PC-3 (cell line): ENCODE data around the gene SNRPA. TPM values are rescaled to one million over a fixed set of nuclear protein-coding genes. Genes with fewer than 3 reads are reported as not detected.

Source experiments
- ATAC-seq: fragments of 200-7000 bp; cut with Tn5 transposase; 2 replicates; pipeline ENCODE4 v1.9.1; 2020; ENCODE audit warnings: mild to moderate bottlenecking, moderate library complexity
- BruUV-seq: library from RNA; stranded (reverse); fragments of 400-500 nt; replicated peaks from 2 replicates; lab custom pipeline; 2021; lab: Mats Ljungman, UMichigan
- CTCF ChIA-PET: fragments of 300-600 bp; sonication (Branson Sonifier 250); formaldehyde crosslinking; loops from one replicate; lab custom pipeline; 2022; ENCODE audit warnings: antibody characterized with exemption; lab: Charles Lee
- POLR2A ChIA-PET: fragments of 300-600 bp; sonication (Branson Sonifier 250); formaldehyde crosslinking; loops from one replicate; lab custom pipeline; 2022; ENCODE audit warnings: antibody characterized with exemption; ENCODE audit not compliant: unreplicated experiment; lab: Charles Lee
- DNase-seq: peaks from one replicate; pipeline ENCODE4 v3.0.0-alpha.2; 2015
- H2AFZ ChIP-seq: fragments of 300-600 bp; sonication (generic); 2 replicates; pipeline ENCODE4 v1.6.0; 2016; ENCODE audit warnings: antibody characterized with exemption, low read length
- H3F3A ChIP-seq: fragments of 300-600 bp; sonication (generic); one replicate; pipeline ENCODE4 v1.6.0; 2017; ENCODE audit warnings: antibody characterized with exemption, low read length, control low read depth, mild to moderate bottlenecking; ENCODE audit not compliant: unreplicated experiment
- H3K27ac ChIP-seq: fragments of 300-600 bp; sonication (generic); 2 replicates; pipeline ENCODE4 v1.5.1; 2016; ENCODE audit warnings: mild to moderate bottlenecking, low read length
- H3K27me3 ChIP-seq: fragments of 300-600 bp; sonication (generic); 2 replicates; pipeline ENCODE4 v1.6.1; 2016; ENCODE audit warnings: low read length, mixed read lengths
- H3K36me3 ChIP-seq: fragments of 300-600 bp; sonication (generic); 2 replicates; pipeline ENCODE4 v1.6.1; 2016; ENCODE audit warnings: low read depth, mixed run types, low read length, mixed read lengths
- H3K4me1 ChIP-seq: fragments of 300-600 bp; sonication (generic); 2 replicates; pipeline ENCODE4 v1.5.1; 2016; ENCODE audit warnings: low read length; ENCODE audit not compliant: insufficient read depth
- H3K4me2 ChIP-seq: fragments of 300-600 bp; sonication (generic); 2 replicates; pipeline ENCODE4 v1.6.0; 2016; ENCODE audit warnings: low read length
- H3K4me3 ChIP-seq: fragments of 300-600 bp; sonication (generic); 2 replicates; pipeline ENCODE4 v1.5.1; 2016; ENCODE audit warnings: mild to moderate bottlenecking, low read length, mixed read lengths
- H3K79me2 ChIP-seq: fragments of 300-600 bp; sonication (generic); 2 replicates; pipeline ENCODE4 v1.6.1; 2017; ENCODE audit warnings: low read length, mixed read lengths
- H3K9ac ChIP-seq: fragments of 300-600 bp; sonication (generic); 2 replicates; pipeline ENCODE4 v1.6.0; 2016; ENCODE audit warnings: mild to moderate bottlenecking, low read length
- H3K9me2 ChIP-seq: fragments of 300-600 bp; sonication (generic); replicated peaks from 2 replicates; pipeline ENCODE4 v1.6.1; 2016; ENCODE audit warnings: mixed run types, low read length, mixed read lengths
- H3K9me3 ChIP-seq: fragments of 300-600 bp; sonication (generic); 2 replicates; pipeline ENCODE4 v1.6.1; 2016; ENCODE audit warnings: low read length, mixed read lengths
- H4K20me1 ChIP-seq: fragments of 300-600 bp; sonication (generic); 2 replicates; pipeline ENCODE4 v1.6.1; 2016; ENCODE audit warnings: low read length, mixed read lengths
- CTCF ChIP-seq: fragments of 300-600 bp; sonication (generic); conservative IDR thresholded peaks from 2 replicates; pipeline ENCODE4 v1.5.1; 2017; ENCODE audit warnings: antibody characterized with exemption, low read depth, mild to moderate bottlenecking, low read length
- EZH2 ChIP-seq: fragments of 300-600 bp; sonication (generic); IDR thresholded peaks from one replicate; pipeline ENCODE4 v1.6.1; 2017; ENCODE audit warnings: antibody characterized with exemption, mild to moderate bottlenecking, low read length; ENCODE audit not compliant: unreplicated experiment
- EZH2phosphoT487 ChIP-seq: fragments of 300-600 bp; sonication (generic); IDR thresholded peaks from 2 replicates; pipeline ENCODE4 v1.6.1; 2018; ENCODE audit warnings: mild to moderate bottlenecking, antibody characterized with exemption, low read length, borderline replicate concordance
- intact Hi-C: fragments of 100-400 bp; cut with micrococcal nuclease; formaldehyde crosslinking; loops from 2 replicates; pipeline ENCODE4 v1.9.0; 2023
- total RNA-seq: library from RNA; depleted of rRNA; stranded (reverse); fragments of >200 nt; gene quantifications from 2 replicates; pipeline ENCODE4 v1.2.3, GENCODE V29; 2014

Gene SNRPA
- total RNA-seq, 1 experiment from 2014 or later = 243 TPM

GRCh38 chr19:40741527-40742390, 9.2 kb upstream of the SNRPA start:
- Histone ChIP-seq H3F3A (no peaks in the 10 kb centered on the region), H3K79me2 (no peaks in the 10 kb centered on the region), H3K9me3 (no peaks in the 10 kb centered on the region), H3K27ac (no peak overlapping the region), H2AFZ (no peak overlapping the region), H3K4me3 (no peak overlapping the region), H3K4me2 (no peak overlapping the region), H3K27me3 (no peaks in the 10 kb centered on the region), H3K36me3 (peaks cover 7% of the 10 kb centered on the region; the same call in 1 of the 2 replicates), H4K20me1 (no peaks in the 10 kb centered on the region), H3K4me1 (no peaks in the 10 kb centered on the region), H3K9ac (no peak overlapping the region), H3K9me2 (no peaks in the 10 kb centered on the region)
- DNase-seq (no peak), ATAC-seq (no peak)
- POLR2A ChIA-PET = interaction anchor here (0.6 kb wide), 1 partner anchor 124 kb away, joined by 4 read pairs; no protein-coding TSS in a partner anchor
- CTCF ChIA-PET = no interaction called here
- TSS peak; percentile 14 for BruUV-seq
- TF ChIP-seq EZH2phosphoT487 = no peak
- no peak for TF ChIP-seq EZH2
- no peak for TF ChIP-seq CTCF
- intact Hi-C loops = no loop called here

- intact Hi-C loops = no loop called here
- POLR2A ChIA-PET = no interaction called here
These were observed 8.5 kb upstream of the SNRPA start for GRCh38 chr19:40742477-40742876.

More at GRCh38 chr19:40742477-40742876, 8.5 kb upstream of the SNRPA start:
- Histone ChIP-seq H3K79me2 (no peaks in the 10 kb centered on the region), H3K4me2 (no peak overlapping the region), H3K36me3 (peaks cover 2% of the 10 kb centered on the region; the same call in 1 of the 2 replicates), H3K27ac (no peak overlapping the region), H2AFZ (no peak overlapping the region), H4K20me1 (no peaks in the 10 kb centered on the region), H3K9me3 (no peaks in the 10 kb centered on the region), H3F3A (no peaks in the 10 kb centered on the region), H3K9me2 (no peaks in the 10 kb centered on the region), H3K4me1 (no peaks in the 10 kb centered on the region), H3K4me3 (no peak overlapping the region), H3K27me3 (no peaks in the 10 kb centered on the region), H3K9ac (no peak overlapping the region)
- ATAC-seq (no peak), DNase-seq (no peak)
- CTCF ChIA-PET = no interaction called here
- BruUV-seq = no TSS peak
- TF ChIP-seq EZH2 (no peak), CTCF (no peak), EZH2phosphoT487 (no peak)
